Midbrain (tissue), 1 donor: ENCODE results near the gene OR6Q1.
"Not testable (repeated sequence)": the region's sequence is repeated elsewhere in the genome, so short reads cannot be mapped to it uniquely, and the experiment has no call there.

Experiments
- DNase-seq: peaks from one replicate; lab custom pipeline; 2025; lab: John Stamatoyannopoulos, UW

OR6Q1 gene, protein sequence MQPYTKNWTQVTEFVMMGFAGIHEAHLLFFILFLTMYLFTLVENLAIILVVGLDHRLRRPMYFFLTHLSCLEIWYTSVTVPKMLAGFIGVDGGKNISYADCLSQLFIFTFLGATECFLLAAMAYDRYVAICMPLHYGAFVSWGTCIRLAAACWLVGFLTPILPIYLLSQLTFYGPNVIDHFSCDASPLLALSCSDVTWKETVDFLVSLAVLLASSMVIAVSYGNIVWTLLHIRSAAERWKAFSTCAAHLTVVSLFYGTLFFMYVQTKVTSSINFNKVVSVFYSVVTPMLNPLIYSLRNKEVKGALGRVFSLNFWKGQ

DNA sequence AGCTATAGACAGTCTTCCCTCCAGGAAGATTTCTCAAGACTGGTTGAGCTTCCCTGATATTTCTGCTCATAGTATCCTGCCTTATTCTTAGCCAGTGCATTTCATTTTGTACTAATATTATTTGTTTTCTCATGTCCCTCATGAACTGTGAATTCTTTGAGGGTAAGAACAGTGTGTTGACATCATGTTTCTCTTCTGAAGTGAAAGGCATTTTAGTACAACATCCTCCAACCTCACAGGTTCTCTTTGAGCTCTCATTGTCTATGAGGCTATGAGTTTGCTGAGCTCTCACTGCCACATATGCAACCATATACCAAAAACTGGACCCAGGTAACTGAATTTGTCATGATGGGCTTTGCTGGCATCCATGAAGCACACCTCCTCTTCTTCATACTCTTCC, at the start of gene OR6Q1:
TSS of gene OR6Q1 (plus strand) at position 301 of the 400 bp plus-strand sequence. CDS start at position 301, 0 bp downstream.
- no peak for DNase-seq

DNA sequence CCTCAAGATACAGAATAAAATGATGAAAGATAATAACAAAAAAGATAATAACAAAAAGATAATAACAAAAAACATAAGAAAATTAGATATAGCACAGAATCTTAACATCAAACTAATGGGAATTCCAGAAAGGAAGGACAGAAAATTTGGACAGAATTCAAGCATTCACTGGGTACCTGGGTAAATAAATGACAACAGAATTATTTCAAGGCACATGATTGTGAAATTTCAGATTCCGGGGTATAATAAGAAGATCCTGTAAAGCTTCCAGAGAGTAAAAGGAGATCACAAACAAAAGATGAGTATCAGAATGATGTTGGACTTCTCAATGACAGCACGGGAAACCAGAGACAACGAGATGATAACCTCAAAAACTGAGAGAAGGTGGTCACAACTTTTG, 49.2 kb upstream of the OR6Q1 start:
- DNase-seq, result no peak

DNA sequence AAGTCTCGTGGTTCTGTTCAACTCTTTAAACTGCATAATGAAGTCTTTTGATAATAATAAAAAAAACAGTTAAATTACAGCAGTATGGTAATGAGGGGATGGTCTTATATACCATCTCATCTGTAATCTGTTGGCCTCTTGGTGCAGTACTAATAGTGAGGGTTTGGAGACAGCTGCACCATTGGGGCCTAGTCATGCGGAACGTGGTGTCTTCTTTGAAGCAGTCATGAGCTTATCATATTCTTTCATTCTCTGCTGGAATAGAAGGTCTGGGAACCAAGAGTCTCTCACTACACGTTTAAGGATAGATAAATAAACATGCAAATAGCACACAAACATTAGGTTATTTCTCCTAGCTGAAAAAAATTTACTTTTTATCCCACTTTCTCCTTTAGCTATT, 48.0 kb upstream of the OR6Q1 start:
- DNase-seq, result no peak

DNA sequence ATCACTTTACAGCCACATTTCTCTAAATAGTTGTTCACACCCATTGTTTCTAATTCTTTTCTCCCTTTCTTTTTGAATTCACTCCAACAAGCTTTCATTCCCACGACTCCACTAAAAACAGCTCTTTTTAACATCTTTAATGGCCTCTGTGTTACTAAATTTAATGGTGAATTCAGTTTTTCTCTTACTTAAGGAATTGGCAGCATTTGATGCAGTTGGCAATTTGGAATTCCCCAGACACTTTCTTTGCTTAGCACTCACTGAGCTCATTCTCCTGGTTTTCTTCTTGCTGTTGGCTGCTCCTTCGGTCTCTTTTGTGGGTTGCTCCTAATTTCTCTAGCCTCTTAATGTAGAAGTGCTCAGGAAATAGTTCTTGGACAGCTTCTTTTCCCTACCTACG, 47.6 kb upstream of the OR6Q1 start:
- peak; percentile 32 for DNase-seq

DNA sequence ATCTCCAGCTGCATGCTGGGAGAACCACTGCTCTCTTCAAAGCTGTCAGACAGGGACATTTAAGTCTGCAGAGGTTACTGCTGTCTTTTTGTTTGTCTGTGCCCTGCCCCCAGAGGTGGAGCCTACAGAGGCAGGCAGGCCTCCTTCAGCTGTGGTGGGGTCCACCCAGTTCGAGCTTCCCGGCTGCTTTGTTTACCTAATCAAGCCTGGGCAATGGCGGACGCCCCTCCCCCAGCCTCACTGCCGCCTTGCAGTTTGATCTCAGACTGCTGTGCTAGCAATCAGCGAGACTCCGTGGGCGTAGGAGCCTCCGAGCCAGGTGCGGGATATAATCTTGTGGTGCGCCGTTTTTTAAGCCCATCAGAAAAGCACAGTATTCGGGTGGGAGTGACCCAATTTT, 31.2 kb upstream of the OR6Q1 start:
- not testable (repeated sequence) for DNase-seq

DNA sequence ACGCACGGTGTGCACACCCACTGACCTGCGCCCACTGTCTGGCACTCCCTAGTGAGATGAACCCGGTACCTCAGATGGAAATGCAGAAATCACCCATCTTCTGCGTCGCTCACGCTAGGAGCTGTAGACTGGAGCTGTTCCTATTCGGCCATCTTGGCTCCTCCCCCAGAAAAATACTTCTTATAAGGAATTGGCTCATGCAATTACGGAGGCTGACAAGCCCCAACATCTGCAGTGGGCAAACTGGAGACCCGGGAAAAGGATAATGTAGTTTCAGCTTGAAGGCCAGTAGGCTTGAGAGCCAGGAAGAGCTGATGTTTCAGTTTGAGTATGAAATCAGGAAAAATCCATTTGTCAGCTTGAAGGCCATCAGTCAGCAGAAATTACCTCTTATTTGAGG, 30.7 kb upstream of the OR6Q1 start:
- DNase-seq, result not testable (repeated sequence)

DNA sequence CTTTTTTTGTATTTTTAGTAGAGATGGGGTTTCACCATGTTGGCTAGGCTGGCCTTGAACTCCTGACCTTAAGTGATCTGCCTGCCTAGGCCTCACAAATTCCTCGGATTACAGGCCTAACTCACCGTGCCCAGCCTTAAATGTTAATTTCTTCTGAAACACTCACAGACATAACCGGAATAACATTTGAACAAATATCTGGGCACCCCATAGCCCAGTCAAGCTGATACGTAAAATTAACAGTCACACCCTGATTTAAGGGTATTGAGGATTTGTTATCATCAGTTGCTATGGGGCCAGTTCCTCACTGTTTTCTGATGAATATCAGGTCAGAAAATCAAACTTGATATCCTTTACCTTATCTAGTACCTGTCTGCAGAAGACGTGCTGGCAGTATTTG, 30.1 kb upstream of the OR6Q1 start:
- no peak for DNase-seq

DNA sequence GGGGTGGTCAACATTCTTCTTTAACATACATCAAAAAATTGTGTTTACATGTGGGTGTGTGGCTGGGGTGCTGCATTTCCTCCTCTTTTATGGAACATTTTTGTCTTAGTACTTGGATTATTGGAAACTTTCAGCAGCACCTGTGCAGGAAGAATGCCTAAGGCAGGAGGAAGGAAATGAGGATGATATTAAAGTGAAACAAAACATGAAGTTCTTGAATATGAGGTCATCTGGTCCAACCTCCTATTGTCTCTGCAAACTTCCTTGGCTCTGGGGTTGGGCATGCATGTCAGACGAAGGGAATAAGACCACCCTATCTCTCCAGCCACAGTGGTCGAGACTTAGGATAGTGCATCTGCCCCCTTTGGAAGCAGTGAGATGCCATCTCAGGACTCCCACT, 27.7 kb upstream of the OR6Q1 start:
- DNase-seq, result no peak

DNA sequence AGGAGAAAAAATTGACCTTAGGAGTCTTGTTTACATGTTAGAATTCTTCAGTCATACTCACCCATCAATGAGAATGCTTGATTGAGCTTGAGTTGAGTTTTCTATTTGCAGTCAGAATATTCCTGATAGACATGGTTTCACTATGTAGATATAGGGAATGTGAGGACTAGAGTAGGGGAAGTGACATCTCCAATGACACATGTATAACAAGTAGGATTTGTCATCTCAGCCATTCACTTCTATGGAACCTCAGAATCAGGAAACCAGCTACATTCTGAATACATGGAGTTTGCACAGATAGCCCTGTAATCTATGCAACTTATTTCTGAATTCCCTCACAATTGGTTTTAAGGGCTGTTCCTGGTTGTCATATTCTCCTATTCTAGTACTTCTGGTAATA, 27.2 kb upstream of the OR6Q1 start:
- DNase-seq, result no peak

DNA sequence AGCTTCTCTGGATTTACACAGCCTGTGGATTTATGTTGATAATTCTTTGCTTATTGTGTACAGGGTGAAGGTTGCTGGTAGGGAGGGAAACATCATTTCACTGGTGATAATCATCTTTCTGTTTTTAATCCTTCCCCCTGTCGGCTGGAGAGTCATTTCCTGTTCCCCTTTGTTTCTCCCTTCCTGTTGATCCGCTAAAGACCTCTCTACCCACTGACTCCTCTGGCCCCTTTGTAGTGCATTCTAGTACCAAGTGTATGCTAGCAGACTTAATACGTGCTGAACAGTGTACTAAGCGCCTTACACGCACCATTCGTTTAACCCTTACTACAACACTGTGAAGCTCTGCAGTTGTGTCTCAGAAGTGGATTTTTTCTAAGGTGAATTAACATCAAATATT, 26.1 kb upstream of the OR6Q1 start:
- DNase-seq, result no peak

DNA sequence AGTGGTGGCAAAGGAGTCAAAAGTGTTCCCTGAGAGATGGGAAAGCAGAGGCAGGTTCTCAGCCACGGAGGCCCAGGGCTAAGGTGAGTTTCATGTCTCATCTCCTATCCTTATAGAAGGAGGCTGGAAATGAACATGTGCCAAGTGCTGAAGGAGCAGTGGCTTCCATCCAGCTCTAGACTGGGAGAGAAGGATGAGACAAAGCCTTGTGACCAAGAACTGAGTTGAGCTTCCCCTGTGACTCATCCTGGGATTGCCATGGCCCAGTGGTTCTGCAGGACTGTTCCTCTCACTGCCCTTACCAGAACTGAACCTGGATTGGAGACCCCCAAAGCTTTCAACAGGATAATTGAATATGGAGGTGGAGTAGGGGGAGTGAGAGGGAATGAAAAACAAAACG, 23.8 kb upstream of the OR6Q1 start:
- DNase-seq, result no peak

DNA sequence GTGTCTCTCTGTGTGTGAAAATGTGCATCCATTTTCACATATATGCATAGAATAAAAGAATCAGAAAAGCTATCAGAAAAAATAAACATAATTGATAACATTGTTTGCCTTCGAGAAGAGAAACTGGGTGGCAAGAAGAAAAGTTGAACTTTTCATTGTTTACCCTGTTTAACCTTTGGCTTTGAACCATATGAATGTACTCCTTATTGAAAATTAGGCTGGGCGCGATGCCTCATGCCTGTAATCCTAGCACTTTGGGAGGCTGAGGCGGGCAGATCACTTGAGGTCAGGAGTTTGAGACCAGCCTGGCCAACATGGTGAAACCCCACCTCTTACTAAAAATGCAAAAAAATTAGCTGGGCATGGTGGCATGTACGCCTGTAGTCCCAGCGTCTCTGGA, 19.0 kb upstream of the OR6Q1 start:
- no peak for DNase-seq

DNA sequence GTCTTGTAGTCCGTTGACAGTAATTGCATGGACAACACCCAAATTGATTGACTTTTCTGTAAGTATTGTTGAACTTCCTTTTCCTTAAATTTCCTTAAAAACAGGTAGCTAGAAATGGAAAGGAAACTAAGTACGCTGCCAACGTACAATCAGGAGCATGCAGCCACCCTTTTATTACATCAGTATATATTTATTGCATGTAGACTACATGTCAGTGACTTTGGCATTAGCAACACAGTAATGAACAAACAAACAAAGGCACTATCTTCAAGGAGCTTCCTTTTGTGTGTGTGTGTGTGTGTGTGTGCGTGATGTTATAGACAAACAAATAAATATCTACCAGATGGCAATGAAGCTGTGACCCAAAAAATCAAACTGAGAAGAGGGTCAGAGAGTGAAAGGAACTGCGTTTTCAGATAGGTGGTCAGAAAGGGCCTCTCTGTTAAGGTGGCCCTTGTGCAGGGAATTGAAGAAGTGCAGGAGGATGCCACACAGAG, 7.3 kb upstream of the OR6Q1 start, which contains the start of gene OR9Q1:
TSS of gene OR9Q1 (plus strand) at position 447 of the 497 bp plus-strand sequence. CDS start 155,564 bp downstream, outside the sequence.
- DNase-seq, result no peak

DNA sequence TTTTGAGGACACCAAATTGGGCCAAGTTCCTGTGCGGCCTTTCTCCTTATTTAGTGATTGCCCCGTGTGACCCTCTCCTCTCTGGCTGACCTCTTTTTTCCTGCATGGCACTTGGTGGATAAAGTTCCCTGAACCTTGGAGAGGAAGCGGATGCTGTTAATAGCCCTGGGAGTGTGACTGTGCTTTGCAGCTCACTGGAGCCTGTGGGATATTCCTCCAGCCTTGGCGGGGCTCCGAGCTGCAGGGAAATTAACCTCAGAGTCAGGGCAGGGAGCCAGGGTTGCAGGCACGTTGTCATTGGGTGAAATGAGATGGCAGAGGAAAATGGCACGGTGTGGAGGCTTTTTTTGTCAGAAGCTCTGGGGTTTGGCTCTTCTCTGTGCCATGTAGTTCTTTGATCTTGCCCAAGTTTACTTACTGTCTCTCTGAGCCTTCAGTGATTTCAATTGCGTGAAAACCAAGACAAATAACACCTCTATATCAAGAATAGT, 6.1 kb upstream of the OR6Q1 start:
- no peak for DNase-seq

DNA sequence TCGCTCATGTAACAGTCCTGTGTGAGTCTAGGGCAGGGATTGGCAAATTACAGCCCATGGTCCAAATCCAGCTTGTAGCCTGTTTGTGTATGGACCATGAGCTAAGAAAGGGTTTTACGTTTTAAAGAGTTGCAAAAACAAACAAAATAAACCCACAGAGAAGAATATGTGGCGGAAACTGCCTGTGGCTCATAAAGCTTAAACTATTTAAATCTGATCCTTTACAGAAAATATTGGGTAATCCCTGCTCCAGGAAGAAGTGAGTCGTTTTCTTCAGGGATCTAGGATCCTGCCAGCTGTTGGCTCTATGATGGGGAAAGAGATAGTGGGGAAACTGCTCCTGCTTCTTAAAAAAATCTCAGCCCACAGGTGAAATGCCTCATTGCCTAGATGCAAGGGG, 3.4 kb upstream of the OR6Q1 start:
- DNase-seq, result no peak

DNA sequence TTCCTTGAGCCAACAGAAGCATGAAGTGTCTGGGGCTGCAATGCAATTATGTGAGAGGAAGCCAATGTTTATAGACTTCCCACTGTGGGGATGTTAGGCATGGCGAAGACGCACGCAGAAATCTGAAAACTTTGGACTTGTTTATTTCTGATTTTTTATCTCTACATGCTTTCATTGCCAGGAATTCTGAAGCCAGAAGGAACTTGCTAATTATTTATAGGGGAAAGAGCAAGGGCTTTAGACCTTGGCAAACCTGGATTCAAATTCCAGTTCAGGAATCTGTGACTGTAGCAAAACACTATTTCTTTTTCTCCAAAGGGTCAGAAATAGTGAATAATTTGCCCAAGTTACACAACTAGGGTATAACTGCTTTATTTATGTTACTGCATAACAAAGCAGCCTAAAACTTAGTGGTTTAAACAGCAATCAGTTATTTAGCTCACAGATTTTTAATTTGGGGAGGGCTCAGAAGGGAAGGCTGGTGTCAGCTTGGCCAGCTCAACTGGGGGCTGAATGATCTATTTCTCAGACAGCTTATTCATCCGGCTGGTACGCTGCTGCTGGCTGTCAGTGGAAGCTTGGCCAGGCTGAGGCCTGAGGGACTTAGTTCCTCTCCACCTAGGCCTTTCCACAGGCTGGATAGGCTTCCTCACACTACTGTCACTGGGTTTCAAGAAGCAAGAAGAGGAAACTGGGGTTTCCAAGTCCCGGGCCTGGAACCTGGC, 1.9 kb upstream of the OR6Q1 start:
- DNase-seq, result peak; percentile 34

DNA sequence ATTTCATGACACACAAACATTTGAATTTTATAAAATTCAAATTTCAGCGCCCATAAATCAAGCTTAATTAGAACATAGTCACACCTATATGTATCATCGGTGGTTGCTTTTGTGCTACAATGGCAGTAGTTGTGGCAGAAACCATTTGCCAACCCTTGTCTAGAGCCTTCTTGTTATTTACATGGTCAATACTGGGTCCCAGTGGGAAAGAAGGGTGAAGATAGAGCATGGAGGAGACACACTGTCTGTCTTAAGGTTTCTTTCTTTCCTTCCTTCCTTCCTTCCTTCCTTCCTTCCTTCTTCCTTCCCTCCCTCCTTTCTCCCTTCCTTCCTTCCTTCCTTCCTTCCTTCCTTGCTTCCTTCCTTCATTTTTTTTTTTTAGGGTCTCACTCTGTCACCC, 3.7 kb downstream of the OR6Q1 start:
- no peak for DNase-seq

DNA sequence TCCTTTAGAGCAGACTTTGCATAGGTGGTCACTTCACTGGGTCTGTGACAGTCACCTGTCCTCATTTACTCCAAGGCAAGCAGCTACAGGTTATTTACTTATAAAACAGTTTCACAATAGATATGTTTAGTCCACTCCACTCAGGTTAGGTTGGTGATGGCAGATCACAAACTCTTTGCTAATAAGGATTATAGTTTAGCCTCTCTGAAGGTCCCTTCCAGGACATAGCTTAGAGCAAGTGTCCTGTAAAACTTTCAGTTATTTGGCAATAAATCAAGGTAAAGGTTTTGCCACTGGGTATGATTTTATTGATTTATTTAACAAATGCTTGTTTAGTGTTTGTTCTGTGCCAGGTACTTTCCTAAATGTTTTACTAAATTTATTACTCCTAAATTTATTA, 8.8 kb downstream of the OR6Q1 start:
- DNase-seq, result no peak

DNA sequence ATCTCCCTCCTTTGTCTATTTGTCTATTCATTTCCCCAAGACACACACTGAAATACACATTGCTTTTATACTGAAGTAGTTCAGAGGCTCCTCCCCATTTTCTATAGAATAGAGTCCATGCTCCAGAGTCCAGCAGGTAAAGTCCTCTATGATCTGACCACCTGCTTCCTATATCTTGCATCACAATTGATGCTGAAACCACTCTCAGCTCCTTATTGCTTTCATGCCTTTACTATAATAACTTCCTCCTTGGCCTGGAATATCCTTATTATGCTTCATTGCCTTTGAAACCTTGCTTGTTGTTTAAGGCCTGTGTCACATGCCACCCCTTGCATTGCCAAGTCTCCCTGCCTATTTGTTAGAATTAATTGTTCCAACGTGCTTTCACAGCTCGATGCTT, 12.6 kb downstream of the OR6Q1 start:
- DNase-seq, result no peak

DNA sequence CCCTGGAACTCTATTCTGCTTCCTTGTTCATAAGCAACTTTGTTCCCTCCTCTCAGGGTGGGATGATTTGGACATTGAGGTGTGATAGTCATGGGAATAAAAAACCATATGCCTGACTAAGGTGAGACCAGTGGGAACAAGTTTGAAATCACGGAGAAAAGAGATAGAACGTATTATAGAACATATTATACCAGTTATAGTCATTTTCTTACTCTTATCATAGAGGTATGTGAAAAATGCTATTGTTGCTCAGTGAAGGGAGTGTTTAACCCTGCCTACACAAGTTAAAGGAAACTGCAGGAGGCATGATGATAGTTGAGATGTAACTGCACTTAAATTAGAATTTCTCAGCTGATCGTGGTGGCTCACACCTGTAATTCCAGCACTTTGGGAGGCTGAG, 15.5 kb downstream of the OR6Q1 start:
- DNase-seq, result no peak

DNA sequence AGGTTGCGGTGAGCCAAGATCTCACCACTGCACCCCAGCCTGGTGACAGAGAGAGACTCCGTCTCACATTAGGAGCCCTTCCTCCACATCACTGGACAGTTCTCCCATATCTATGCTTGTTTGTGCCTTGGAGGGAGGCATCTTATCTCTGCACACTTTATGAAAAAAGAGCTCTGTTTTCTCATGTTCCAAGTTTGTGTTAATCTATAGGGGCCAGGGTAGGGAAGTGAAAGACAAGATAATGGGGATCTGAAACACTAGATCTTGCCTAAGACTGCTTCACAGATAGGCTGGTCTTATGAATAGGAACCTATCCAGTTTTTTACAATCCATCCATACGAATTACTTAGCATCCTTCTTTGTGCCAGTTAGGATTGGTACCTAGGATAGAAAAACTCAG, 17.1 kb downstream of the OR6Q1 start:
- DNase-seq, result no peak

DNA sequence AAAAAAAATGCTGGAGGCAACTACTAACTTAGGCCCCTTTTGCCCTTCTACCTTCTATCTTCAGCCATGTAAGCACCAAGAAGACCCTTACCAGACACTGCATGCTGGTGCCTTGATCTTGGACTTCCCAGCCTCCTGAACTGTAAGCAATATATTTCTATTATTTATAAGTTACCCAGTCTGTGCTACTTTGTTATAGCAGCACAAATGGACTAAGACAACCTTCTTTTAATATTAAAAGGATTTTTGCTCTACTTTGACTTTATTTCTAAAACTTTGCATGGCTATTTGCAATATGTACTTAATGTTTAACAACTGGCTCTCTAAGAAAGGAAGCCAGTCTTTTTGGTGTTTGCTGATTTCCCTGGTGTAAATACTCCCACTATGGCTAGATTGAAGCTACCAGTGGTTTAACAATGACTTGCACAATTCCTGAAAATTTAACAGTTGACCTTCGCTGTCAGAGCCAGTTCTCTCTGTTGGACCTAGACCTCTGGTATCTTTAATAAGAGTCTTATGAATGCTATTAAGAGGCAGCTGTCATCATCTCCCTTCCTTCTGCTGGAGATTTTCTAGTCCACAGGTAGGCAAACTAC, 25.2 kb downstream of the OR6Q1 start:
- DNase-seq, result no peak

DNA sequence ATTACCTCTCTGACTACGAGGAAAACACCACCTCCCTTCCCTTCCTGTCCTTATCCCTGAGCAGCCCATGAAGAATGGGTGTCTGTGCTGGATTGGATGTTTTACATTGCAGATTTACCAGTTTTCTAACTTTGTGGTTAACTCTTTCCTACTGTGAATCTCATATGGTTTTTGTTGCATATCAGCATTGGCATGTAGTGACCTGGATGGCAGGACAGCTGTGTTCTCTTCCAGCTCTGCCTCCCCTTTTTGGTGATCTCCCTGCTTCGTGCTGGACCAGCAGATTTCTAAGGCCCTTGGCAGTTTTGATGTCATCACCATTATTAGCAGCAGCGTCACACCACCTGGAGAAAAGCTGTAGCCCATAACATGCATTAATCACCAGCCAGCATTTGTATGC, 26.7 kb downstream of the OR6Q1 start:
- DNase-seq, result no peak
